ENCODE measurements around the gene DNAJC24.

Gene DNAJC24

DNA sequence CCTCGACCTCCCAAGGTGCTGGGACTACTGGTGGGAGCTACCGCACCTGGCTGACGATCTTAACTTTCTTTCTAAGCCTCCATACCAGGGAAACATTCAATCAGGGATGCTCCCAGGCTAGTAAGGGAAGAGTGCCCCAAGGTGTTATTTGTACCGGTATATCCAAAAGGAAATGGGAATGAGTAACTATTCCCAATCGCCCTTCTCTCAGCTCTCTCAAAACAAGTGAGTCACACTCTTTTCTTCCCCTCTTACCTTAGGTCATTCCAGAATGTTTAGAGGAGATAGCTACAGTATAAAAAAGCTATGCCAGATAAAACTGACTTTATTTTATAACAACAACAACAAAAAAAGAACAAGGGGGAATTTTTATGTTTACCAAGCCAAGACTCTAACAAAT, 13.8 kb upstream of the DNAJC24 start:
- H3K36me3 ChIP-seq (ENCODE audit: insufficient read depth, low read length) = no peaks in the 10 kb centered on the region

DNA sequence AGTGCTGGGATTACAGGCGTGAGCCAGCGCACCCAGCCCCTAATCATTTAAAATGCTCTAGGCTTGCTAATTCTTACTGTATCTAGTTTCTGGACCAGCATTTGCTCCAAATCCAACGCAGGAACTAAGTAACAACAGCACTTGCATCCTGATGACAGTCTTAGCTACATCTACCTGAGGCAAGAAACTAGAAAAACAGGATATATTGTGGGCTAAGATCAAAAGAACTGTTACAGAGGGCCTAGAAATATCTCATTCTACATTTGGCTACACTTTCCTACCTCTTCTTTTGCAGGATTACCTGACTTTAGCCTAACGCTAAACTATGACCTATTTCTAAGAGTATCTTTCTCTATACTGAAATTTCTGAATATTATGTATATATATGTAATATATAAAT, 7.9 kb upstream of the DNAJC24 start:
- Histone ChIP-seq H3K4me2 (ENCODE audit: low read length) (no peak overlapping the region), H3K9me3 (replicated peaks; ENCODE audit: low read length) (no peaks in the 10 kb centered on the region)

More for the DNA sequence above, 13.8 kb upstream of the DNAJC24 start:
- H3K4me1 ChIP-seq (ENCODE audit: control insufficient read depth, insufficient read depth, low read length) = no peaks in the 10 kb centered on the region
- no peaks in the 10 kb centered on the region for H3K9me3 ChIP-seq (replicated peaks; ENCODE audit: low read length)
- H3K4me2 ChIP-seq (ENCODE audit: low read length) = no peak overlapping the region
- peaks cover 24% of the 10 kb centered on the region for H3K27me3 ChIP-seq (ENCODE audit: control insufficient read depth, insufficient read depth, low read length)
- H3K4me3 ChIP-seq (ENCODE audit: low read length) = no peak overlapping the region
- no peak overlapping the region for H3K9ac ChIP-seq (ENCODE audit: low read depth, low read length)

DNA sequence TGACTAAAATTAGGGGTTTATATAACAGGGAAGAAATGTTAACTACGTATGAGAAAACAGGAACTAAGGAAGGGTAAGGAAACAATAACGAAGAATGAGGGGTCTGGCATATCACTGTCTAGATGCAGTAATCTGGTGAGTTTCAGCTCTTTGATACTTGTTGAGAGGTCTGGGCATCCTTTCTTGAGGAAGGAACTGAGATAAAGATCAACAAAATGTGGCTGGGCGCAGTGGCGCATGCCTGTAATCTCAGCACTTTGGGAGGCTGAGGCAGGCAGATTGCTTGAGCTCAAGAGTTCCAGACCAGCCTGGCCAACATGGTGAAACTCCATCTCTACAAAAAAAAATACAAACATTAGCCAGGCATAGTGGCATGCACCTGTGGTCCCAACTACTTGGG, 2.9 kb upstream of the DNAJC24 start:
- H3K27me3 ChIP-seq (ENCODE audit: control insufficient read depth, insufficient read depth, low read length) = peaks cover 24% of the 10 kb centered on the region
- H3K9ac ChIP-seq (ENCODE audit: low read depth, low read length) = no peak overlapping the region
- H3K4me3 ChIP-seq (ENCODE audit: low read length) = no peak overlapping the region
- H3K4me2 ChIP-seq (ENCODE audit: low read length) = no peak overlapping the region
- peaks cover 11% of the 10 kb centered on the region for H3K4me1 ChIP-seq (ENCODE audit: control insufficient read depth, insufficient read depth, low read length)
- no peaks in the 10 kb centered on the region for H3K36me3 ChIP-seq (ENCODE audit: insufficient read depth, low read length)
- no peaks in the 10 kb centered on the region for H3K9me3 ChIP-seq (replicated peaks; ENCODE audit: low read length)

More for the DNA sequence above, 7.9 kb upstream of the DNAJC24 start:
- Histone ChIP-seq H3K36me3 (ENCODE audit: insufficient read depth, low read length) (no peaks in the 10 kb centered on the region), H3K9ac (ENCODE audit: low read depth, low read length) (no peak overlapping the region), H3K27me3 (ENCODE audit: control insufficient read depth, insufficient read depth, low read length) (peaks cover 22% of the 10 kb centered on the region), H3K4me3 (ENCODE audit: low read length) (no peak overlapping the region), H3K4me1 (ENCODE audit: control insufficient read depth, insufficient read depth, low read length) (no peaks in the 10 kb centered on the region)

- no peaks in the 10 kb centered on the region for H3K36me3 ChIP-seq (ENCODE audit: insufficient read depth, low read length)
- H3K9ac ChIP-seq (ENCODE audit: low read depth, low read length) = no peak overlapping the region
- H3K27me3 ChIP-seq (ENCODE audit: control insufficient read depth, insufficient read depth, low read length) = no peaks in the 10 kb centered on the region
- H3K9me3 ChIP-seq (replicated peaks; ENCODE audit: low read length) = no peaks in the 10 kb centered on the region
- no peak overlapping the region for H3K4me2 ChIP-seq (ENCODE audit: low read length)
- no peak overlapping the region for H3K4me3 ChIP-seq (ENCODE audit: low read length)
- H3K4me1 ChIP-seq (ENCODE audit: control insufficient read depth, insufficient read depth, low read length) = peaks cover 1% of the 10 kb centered on the region
Measured at GRCh38 chr11:31375879-31376278, 6.2 kb downstream of the DNAJC24 start.

GRCh38 chr11:31383116-31383515, 13.5 kb downstream of the DNAJC24 start:
- no peak overlapping the region for H3K4me2 ChIP-seq (ENCODE audit: low read length)
- no peaks in the 10 kb centered on the region for H3K9me3 ChIP-seq (replicated peaks; ENCODE audit: low read length)
- no peaks in the 10 kb centered on the region for H3K4me1 ChIP-seq (ENCODE audit: control insufficient read depth, insufficient read depth, low read length)
- H3K36me3 ChIP-seq (ENCODE audit: insufficient read depth, low read length) = no peaks in the 10 kb centered on the region
- no peak overlapping the region for H3K4me3 ChIP-seq (ENCODE audit: low read length)
- no peaks in the 10 kb centered on the region for H3K27me3 ChIP-seq (ENCODE audit: control insufficient read depth, insufficient read depth, low read length)
- H3K9ac ChIP-seq (ENCODE audit: low read depth, low read length) = no peak overlapping the region

DNA sequence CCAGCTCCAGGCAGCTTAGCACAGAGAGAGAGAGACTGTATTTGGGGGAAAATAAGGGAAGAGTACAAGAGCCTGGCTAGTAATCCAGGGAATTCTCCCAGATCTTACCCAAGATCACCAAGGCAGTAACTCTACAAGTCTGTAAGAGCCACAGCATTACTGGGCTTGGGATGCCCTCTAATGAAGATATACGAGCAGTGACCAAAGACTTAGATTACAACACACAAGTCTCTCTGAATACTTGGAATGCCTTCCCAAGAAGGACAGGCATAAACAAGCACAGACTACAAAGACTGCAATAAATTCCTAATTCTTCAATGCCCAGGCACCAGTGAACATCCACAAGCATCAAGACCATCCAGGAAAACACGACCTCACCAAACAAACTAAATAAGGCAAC, 17.7 kb downstream of the DNAJC24 start:
- no peak overlapping the region for H3K4me3 ChIP-seq (ENCODE audit: low read length)
- H3K36me3 ChIP-seq (ENCODE audit: insufficient read depth, low read length) = no peaks in the 10 kb centered on the region
- H3K9ac ChIP-seq (ENCODE audit: low read depth, low read length) = no peak overlapping the region
- H3K27me3 ChIP-seq (ENCODE audit: control insufficient read depth, insufficient read depth, low read length) = no peaks in the 10 kb centered on the region
- no peak overlapping the region for H3K4me2 ChIP-seq (ENCODE audit: low read length)
- no peaks in the 10 kb centered on the region for H3K9me3 ChIP-seq (replicated peaks; ENCODE audit: low read length)
- H3K4me1 ChIP-seq (ENCODE audit: control insufficient read depth, insufficient read depth, low read length) = no peaks in the 10 kb centered on the region

DNA sequence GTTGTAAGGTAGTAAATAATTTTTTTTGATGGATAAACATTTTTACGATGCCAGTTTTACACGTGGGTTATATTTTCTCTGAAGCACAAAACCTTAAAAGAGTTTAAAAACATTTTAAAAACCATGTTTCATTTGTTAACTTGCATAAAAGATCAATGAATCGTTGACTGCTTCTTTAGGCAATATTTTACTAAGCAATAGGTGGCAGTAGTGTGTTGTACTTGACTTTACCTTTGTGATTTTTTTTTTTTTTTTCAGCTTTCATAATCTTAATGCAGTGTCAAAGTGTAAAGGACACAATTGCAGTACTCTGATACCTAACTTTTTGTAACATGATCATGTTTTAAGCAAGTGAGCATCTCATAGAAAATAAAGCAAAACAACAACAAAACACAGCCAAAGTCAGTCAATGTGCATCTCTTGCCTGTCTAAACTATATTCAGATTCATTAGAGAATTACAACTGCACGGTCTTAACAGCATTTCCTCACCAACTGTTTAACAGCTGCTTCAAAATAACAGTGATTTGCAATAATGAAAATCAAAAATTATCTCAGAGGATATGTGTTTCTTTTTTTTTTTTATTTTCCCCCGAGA, 27.7 kb downstream of the DNAJC24 start:
- Histone ChIP-seq H3K4me2 (ENCODE audit: low read length) (no peak overlapping the region), H3K27me3 (ENCODE audit: control insufficient read depth, insufficient read depth, low read length) (no peaks in the 10 kb centered on the region), H3K9ac (ENCODE audit: low read depth, low read length) (no peak overlapping the region), H3K4me3 (ENCODE audit: low read length) (no peak overlapping the region), H3K36me3 (ENCODE audit: insufficient read depth, low read length) (no peaks in the 10 kb centered on the region), H3K9me3 (replicated peaks; ENCODE audit: low read length) (no peaks in the 10 kb centered on the region), H3K4me1 (ENCODE audit: control insufficient read depth, insufficient read depth, low read length) (no peaks in the 10 kb centered on the region)

DNA sequence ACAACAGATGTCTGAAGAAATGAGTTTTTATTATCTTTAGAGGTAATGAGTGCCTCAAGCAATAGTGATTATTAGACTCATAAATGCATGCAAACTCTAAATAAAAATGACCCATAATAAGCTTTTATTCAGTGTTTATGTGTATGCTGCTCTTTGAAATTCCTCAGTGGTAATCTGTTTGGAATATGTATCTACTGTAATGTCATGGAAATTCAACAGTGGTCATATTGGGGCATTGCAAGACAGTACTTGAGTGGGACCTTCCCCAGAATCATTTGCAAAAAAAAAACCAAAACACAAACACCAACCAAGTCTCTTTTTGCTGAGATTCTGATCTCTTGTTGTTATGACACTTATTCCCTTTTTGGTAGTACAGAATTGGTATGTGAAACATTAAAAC, 35.0 kb downstream of the DNAJC24 start:
- Histone ChIP-seq H3K9me3 (replicated peaks; ENCODE audit: low read length) (no peaks in the 10 kb centered on the region), H3K4me1 (ENCODE audit: control insufficient read depth, insufficient read depth, low read length) (no peaks in the 10 kb centered on the region), H3K4me3 (ENCODE audit: low read length) (no peak overlapping the region), H3K4me2 (ENCODE audit: low read length) (no peak overlapping the region), H3K9ac (ENCODE audit: low read depth, low read length) (no peak overlapping the region), H3K27me3 (ENCODE audit: control insufficient read depth, insufficient read depth, low read length) (no peaks in the 10 kb centered on the region), H3K36me3 (ENCODE audit: insufficient read depth, low read length) (no peaks in the 10 kb centered on the region)

- no peaks in the 10 kb centered on the region for H3K9me3 ChIP-seq (replicated peaks; ENCODE audit: low read length)
- H3K4me3 ChIP-seq (ENCODE audit: low read length) = no peak overlapping the region
- no peak overlapping the region for H3K9ac ChIP-seq (ENCODE audit: low read depth, low read length)
- H3K4me2 ChIP-seq (ENCODE audit: low read length) = no peak overlapping the region
- H3K27me3 ChIP-seq (ENCODE audit: control insufficient read depth, insufficient read depth, low read length) = no peaks in the 10 kb centered on the region
- H3K36me3 ChIP-seq (ENCODE audit: insufficient read depth, low read length) = no peaks in the 10 kb centered on the region
- peaks cover 6% of the 10 kb centered on the region for H3K4me1 ChIP-seq (ENCODE audit: control insufficient read depth, insufficient read depth, low read length)
Measured at GRCh38 chr11:31408201-31408600, 38.5 kb downstream of the DNAJC24 start.

DNA sequence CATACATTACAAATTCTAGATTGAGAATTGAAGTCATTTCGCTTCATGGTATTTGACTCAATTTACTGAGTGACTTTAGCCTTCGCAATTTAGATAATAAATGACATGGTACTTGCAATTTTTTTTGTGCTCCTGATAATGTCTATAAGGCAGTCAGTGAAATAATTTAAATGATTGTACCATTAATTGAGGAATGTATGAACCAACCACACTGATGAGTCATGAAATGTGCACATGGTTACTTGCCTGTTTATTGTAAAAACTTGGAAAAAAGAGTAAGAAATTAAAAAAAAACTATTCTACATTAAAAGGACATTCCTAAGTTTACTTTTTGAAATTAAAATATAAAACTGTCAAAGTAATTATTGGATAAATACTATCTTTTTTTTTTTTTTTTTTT, 43.3 kb downstream of the DNAJC24 start:
- no peak overlapping the region for H3K4me2 ChIP-seq (ENCODE audit: low read length)
- peaks cover 6% of the 10 kb centered on the region for H3K4me1 ChIP-seq (ENCODE audit: control insufficient read depth, insufficient read depth, low read length)
- H3K27me3 ChIP-seq (ENCODE audit: control insufficient read depth, insufficient read depth, low read length) = no peaks in the 10 kb centered on the region
- no peaks in the 10 kb centered on the region for H3K9me3 ChIP-seq (replicated peaks; ENCODE audit: low read length)
- no peaks in the 10 kb centered on the region for H3K36me3 ChIP-seq (ENCODE audit: insufficient read depth, low read length)
- no peak overlapping the region for H3K9ac ChIP-seq (ENCODE audit: low read depth, low read length)
- H3K4me3 ChIP-seq (ENCODE audit: low read length) = no peak overlapping the region

GRCh38 chr11:31414338-31414737, 44.7 kb downstream of the DNAJC24 start:
- Histone ChIP-seq H3K27me3 (ENCODE audit: control insufficient read depth, insufficient read depth, low read length) (no peaks in the 10 kb centered on the region), H3K9me3 (replicated peaks; ENCODE audit: low read length) (no peaks in the 10 kb centered on the region), H3K4me2 (ENCODE audit: low read length) (no peak overlapping the region), H3K36me3 (ENCODE audit: insufficient read depth, low read length) (no peaks in the 10 kb centered on the region), H3K4me1 (ENCODE audit: control insufficient read depth, insufficient read depth, low read length) (peaks cover 6% of the 10 kb centered on the region), H3K9ac (ENCODE audit: low read depth, low read length) (no peak overlapping the region), H3K4me3 (ENCODE audit: low read length) (no peak overlapping the region)

DNA sequence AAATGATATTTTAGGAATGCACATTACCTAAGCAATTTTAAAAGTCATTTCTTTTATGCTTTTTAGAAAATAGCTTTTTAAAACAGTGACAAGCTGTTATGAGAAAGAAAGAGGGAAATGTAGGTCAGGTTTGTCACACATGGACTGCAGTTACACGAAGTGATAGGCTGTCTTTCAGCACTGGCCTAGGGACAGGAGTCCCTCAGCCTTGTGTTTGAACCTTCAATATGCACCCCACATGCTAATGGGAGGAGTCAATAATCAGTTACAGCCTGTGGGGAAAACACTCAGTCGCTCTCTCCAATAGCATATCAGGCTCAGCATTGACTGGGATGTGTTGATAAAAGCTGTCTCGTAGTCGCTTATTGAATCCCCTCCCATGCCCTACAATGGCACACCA, 45.8 kb downstream of the DNAJC24 start:
- Histone ChIP-seq H3K9me3 (replicated peaks; ENCODE audit: low read length) (no peaks in the 10 kb centered on the region), H3K4me3 (ENCODE audit: low read length) (no peak overlapping the region), H3K9ac (ENCODE audit: low read depth, low read length) (no peak overlapping the region), H3K36me3 (ENCODE audit: insufficient read depth, low read length) (no peaks in the 10 kb centered on the region), H3K27me3 (ENCODE audit: control insufficient read depth, insufficient read depth, low read length) (no peaks in the 10 kb centered on the region), H3K4me2 (ENCODE audit: low read length) (no peak overlapping the region), H3K4me1 (ENCODE audit: control insufficient read depth, insufficient read depth, low read length) (peaks cover 9% of the 10 kb centered on the region)

Data from skeletal muscle satellite cell (primary cell).